ENCODE data around the gene SCARF2.
"Not testable (repeated sequence)": the region's sequence is repeated elsewhere in the genome, so short reads cannot be mapped to it uniquely, and the experiment has no call there.

The SCARF2 gene

GRCh38 chr22:20412474-20413216, 25.0 kb downstream of the SCARF2 start:
- DNase-seq (ENCODE audit: low read depth), result no peak
- TF ChIP-seq CTCF (IDR thresholded peaks at IDR 0.05; ENCODE audit: insufficient read depth, low read depth, low read length, missing control alignments), result no peak
- no peak overlapping the region for H3K4me3 ChIP-seq (ENCODE audit: low read depth, low read length)

- DNase-seq (ENCODE audit: low read depth), result not testable (repeated sequence)
These were observed 28.2 kb downstream of the SCARF2 start for GRCh38 chr22:20409385-20409784.

GRCh38 chr22:20408891-20409290, 28.7 kb downstream of the SCARF2 start:
- TF ChIP-seq CTCF (IDR thresholded peaks at IDR 0.05; ENCODE audit: insufficient read depth, low read depth, low read length, missing control alignments), result no peak
- no peak overlapping the region for H3K4me3 ChIP-seq (ENCODE audit: low read depth, low read length)
- DNase-seq (ENCODE audit: low read depth), result no peak

More at GRCh38 chr22:20409385-20409784, 28.2 kb downstream of the SCARF2 start:
- not testable (repeated sequence) for H3K4me3 ChIP-seq (ENCODE audit: low read depth, low read length)

- TF ChIP-seq CTCF (IDR thresholded peaks at IDR 0.05; ENCODE audit: insufficient read depth, low read depth, low read length, missing control alignments), result no peak
- no peak for DNase-seq (ENCODE audit: low read depth)
- H3K4me3 ChIP-seq (ENCODE audit: low read depth, low read length), result no peak overlapping the region
These were observed 29.8 kb downstream of the SCARF2 start for GRCh38 chr22:20407829-20408228.

- no peak for DNase-seq (ENCODE audit: low read depth)
- no peak for TF ChIP-seq CTCF (IDR thresholded peaks at IDR 0.05; ENCODE audit: insufficient read depth, low read depth, low read length, missing control alignments)
- no peak overlapping the region for H3K4me3 ChIP-seq (ENCODE audit: low read depth, low read length)
These were observed 30.8 kb downstream of the SCARF2 start for GRCh38 chr22:20406686-20407408.

GRCh38 chr22:20405931-20406685, 31.5 kb downstream of the SCARF2 start:
- no peak for TF ChIP-seq CTCF (IDR thresholded peaks at IDR 0.05; ENCODE audit: insufficient read depth, low read depth, low read length, missing control alignments)
- H3K4me3 ChIP-seq (ENCODE audit: low read depth, low read length), result no peak overlapping the region
- DNase-seq (ENCODE audit: low read depth), result no peak

GRCh38 chr22:20405291-20405930, 32.2 kb downstream of the SCARF2 start:
- TF ChIP-seq CTCF (IDR thresholded peaks at IDR 0.05; ENCODE audit: insufficient read depth, low read depth, low read length, missing control alignments), result no peak
- DNase-seq (ENCODE audit: low read depth), result no peak
- no peak overlapping the region for H3K4me3 ChIP-seq (ENCODE audit: low read depth, low read length)
